ENCODE results near the gene BMF. TPM values are rescaled to one million over a fixed set of nuclear protein-coding genes. Genes with fewer than 3 reads are reported as not detected.
"Not testable (repeated sequence)": the region's sequence is repeated elsewhere in the genome, so short reads cannot be mapped to it uniquely, and the experiment has no call there.

BMF gene
- total and polyA plus RNA-seq, 2 donors, result 7.8 to 10.8 TPM

- no peaks in the 10 kb centered on the region for H3K36me3 ChIP-seq (ENCODE audit: insufficient read depth)
- no peak for DNase-seq (ENCODE audit: extremely low spot score)
- no peak overlapping the region for H3K4me3 ChIP-seq (ENCODE audit: low read depth, low read length)
- no peak overlapping the region for H3K27ac ChIP-seq (ENCODE audit: low read depth)
- no peaks in the 10 kb centered on the region for H3K4me1 ChIP-seq (ENCODE audit: insufficient read depth)
- WGBS, result 77% methylated on average over 6 of the region's 6 CpGs
Measured at GRCh38 chr15:40136470-40137302, 28.0 kb upstream of the BMF start.

- H3K36me3 ChIP-seq (ENCODE audit: insufficient read depth); DNase-seq (ENCODE audit: extremely low spot score); H3K4me1 ChIP-seq (ENCODE audit: insufficient read depth); H3K4me3 ChIP-seq (ENCODE audit: low read depth, low read length); H3K27ac ChIP-seq (ENCODE audit: low read depth): not testable (repeated sequence)
- WGBS, result 66% methylated on average over 1 of the region's 1 CpG
Measured at GRCh38 chr15:40135846-40136450, 27.3 kb upstream of the BMF start.

- WGBS, result 72% methylated on average over 9 of the region's 9 CpGs
- Histone ChIP-seq H3K27ac (ENCODE audit: low read depth) (no peak overlapping the region), H3K36me3 (ENCODE audit: insufficient read depth) (no peaks in the 10 kb centered on the region), H3K4me3 (ENCODE audit: low read depth, low read length) (no peak overlapping the region), H3K4me1 (ENCODE audit: insufficient read depth) (no peaks in the 10 kb centered on the region)
- no peak for DNase-seq (ENCODE audit: extremely low spot score)
Measured at GRCh38 chr15:40134885-40135284, 26.2 kb upstream of the BMF start.

- no peaks in the 10 kb centered on the region for H3K36me3 ChIP-seq (ENCODE audit: insufficient read depth)
- H3K4me3 ChIP-seq (ENCODE audit: low read depth, low read length), result no peak overlapping the region
- no peak for DNase-seq (ENCODE audit: extremely low spot score)
- H3K27ac ChIP-seq (ENCODE audit: low read depth), result no peak overlapping the region
- 89% methylated on average over 13 of the region's 13 CpGs for WGBS
- H3K4me1 ChIP-seq (ENCODE audit: insufficient read depth), result no peaks in the 10 kb centered on the region
Measured at GRCh38 chr15:40133544-40133943, 24.9 kb upstream of the BMF start.

- Histone ChIP-seq H3K36me3 (ENCODE audit: insufficient read depth) (no peaks in the 10 kb centered on the region), H3K4me1 (ENCODE audit: insufficient read depth) (no peaks in the 10 kb centered on the region), H3K27ac (ENCODE audit: low read depth) (no peak overlapping the region), H3K4me3 (ENCODE audit: low read depth, low read length) (no peak overlapping the region)
- no peak for DNase-seq (ENCODE audit: extremely low spot score)
- 88% methylated on average over 19 of the region's 19 CpGs for WGBS
Measured at GRCh38 chr15:40130799-40131502, 22.3 kb upstream of the BMF start.

GRCh38 chr15:40130118-40130517 is 21.4 kb upstream of the BMF start:
- H3K4me3 ChIP-seq (ENCODE audit: low read depth, low read length), result no peak overlapping the region
- H3K4me1 ChIP-seq (ENCODE audit: insufficient read depth), result no peaks in the 10 kb centered on the region
- DNase-seq (ENCODE audit: extremely low spot score), result no peak
- no peaks in the 10 kb centered on the region for H3K36me3 ChIP-seq (ENCODE audit: insufficient read depth)
- WGBS, result 86% methylated on average over 5 of the region's 5 CpGs
- no peak overlapping the region for H3K27ac ChIP-seq (ENCODE audit: low read depth)

- no peak for DNase-seq (ENCODE audit: extremely low spot score)
- Histone ChIP-seq H3K27ac (ENCODE audit: low read depth) (no peak overlapping the region), H3K4me1 (ENCODE audit: insufficient read depth) (no peaks in the 10 kb centered on the region), H3K4me3 (ENCODE audit: low read depth, low read length) (no peak overlapping the region), H3K36me3 (ENCODE audit: insufficient read depth) (no peaks in the 10 kb centered on the region)
- WGBS, result 77% methylated on average over 27 of the region's 27 CpGs
Measured at GRCh38 chr15:40128766-40129660, 20.3 kb upstream of the BMF start.

- WGBS, result 90% methylated on average over 7 of the region's 7 CpGs
- H3K4me1 ChIP-seq (ENCODE audit: insufficient read depth), result no peaks in the 10 kb centered on the region
- H3K27ac ChIP-seq (ENCODE audit: low read depth), result no peak overlapping the region
- DNase-seq (ENCODE audit: extremely low spot score), result no peak
- no peak overlapping the region for H3K4me3 ChIP-seq (ENCODE audit: low read depth, low read length)
- no peaks in the 10 kb centered on the region for H3K36me3 ChIP-seq (ENCODE audit: insufficient read depth)
Measured at GRCh38 chr15:40125950-40126349, 17.3 kb upstream of the BMF start.

- H3K4me1 ChIP-seq (ENCODE audit: insufficient read depth); H3K36me3 ChIP-seq (ENCODE audit: insufficient read depth); H3K27ac ChIP-seq (ENCODE audit: low read depth); H3K4me3 ChIP-seq (ENCODE audit: low read depth, low read length); DNase-seq (ENCODE audit: extremely low spot score): not testable (repeated sequence)
- WGBS, result 63% methylated on average over 4 of the region's 5 CpGs
Measured at GRCh38 chr15:40124807-40125285, 16.2 kb upstream of the BMF start.

GRCh38 chr15:40124333-40124732 is 15.7 kb upstream of the BMF start:
- WGBS, result 71% methylated on average over 3 of the region's 3 CpGs

GRCh38 chr15:40123863-40124262 is 15.2 kb upstream of the BMF start:
- DNase-seq (ENCODE audit: extremely low spot score); H3K27ac ChIP-seq (ENCODE audit: low read depth); H3K4me3 ChIP-seq (ENCODE audit: low read depth, low read length); H3K4me1 ChIP-seq (ENCODE audit: insufficient read depth); H3K36me3 ChIP-seq (ENCODE audit: insufficient read depth): not testable (repeated sequence)
- 92% methylated on average over 5 of the region's 5 CpGs for WGBS

More at GRCh38 chr15:40124333-40124732, 15.7 kb upstream of the BMF start:
- DNase-seq (ENCODE audit: extremely low spot score); H3K4me3 ChIP-seq (ENCODE audit: low read depth, low read length); H3K27ac ChIP-seq (ENCODE audit: low read depth); H3K36me3 ChIP-seq (ENCODE audit: insufficient read depth); H3K4me1 ChIP-seq (ENCODE audit: insufficient read depth): not testable (repeated sequence)

- H3K36me3 ChIP-seq (ENCODE audit: insufficient read depth); H3K4me1 ChIP-seq (ENCODE audit: insufficient read depth); H3K27ac ChIP-seq (ENCODE audit: low read depth); H3K4me3 ChIP-seq (ENCODE audit: low read depth, low read length); DNase-seq (ENCODE audit: extremely low spot score): not testable (repeated sequence)
- WGBS, result 81% methylated on average over 1 of the region's 1 CpG
Measured at GRCh38 chr15:40122989-40123388, 14.3 kb upstream of the BMF start.
